Jurkat, Clone E6-1 (cell line): ENCODE results near the gene TWF2.

Experiments
- DNase-seq: peaks from one replicate; pipeline ENCODE4 v3.0.0-alpha.2; 2011; ENCODE audit warnings: low read depth, low spot score
- H3K4me3 ChIP-seq: 2 replicates; pipeline ENCODE4 v1.5.1; 2011; ENCODE audit warnings: mild to moderate bottlenecking, low read length, control low read depth, moderate library complexity

Gene TWF2

DNA sequence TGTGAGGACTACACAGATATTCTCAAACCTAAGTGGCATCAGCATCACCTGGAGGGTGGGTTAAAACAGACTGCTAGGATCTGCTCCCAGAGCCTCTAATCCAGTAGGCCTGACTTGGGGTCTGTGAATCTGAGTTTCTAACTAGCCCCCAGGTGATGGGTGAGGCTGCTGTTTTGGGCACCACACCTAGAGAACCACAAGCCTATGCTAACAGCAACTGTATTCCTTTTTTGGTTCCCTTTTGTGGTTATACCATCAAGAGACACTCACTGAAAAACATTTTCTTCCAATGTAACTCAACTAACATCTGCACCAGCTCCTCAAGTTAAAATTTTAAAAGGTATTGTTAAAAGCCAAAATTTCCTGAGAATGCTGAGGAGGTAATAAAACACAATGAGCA is 23.5 kb upstream of the TWF2 start:
- no peak for DNase-seq

DNA sequence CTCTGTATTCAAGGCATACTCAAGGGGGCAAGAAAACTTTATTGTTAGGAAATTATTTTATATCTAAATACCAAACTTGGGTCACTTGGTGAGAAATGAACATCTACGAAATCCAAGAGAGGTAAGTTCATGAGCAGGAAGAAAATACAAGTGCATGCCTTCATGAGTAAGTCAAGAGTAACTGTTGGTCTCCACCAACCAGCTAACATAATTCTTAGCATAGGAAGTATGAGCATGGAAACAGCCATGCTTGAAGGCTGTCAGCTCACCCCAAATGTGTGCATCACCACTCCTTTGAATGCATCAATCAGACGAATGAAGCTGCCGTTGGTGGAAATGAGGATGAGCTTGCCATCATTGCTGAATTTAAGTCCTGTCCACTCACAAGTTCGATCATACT is 20.5 kb upstream of the TWF2 start:
- DNase-seq: no peak
- no peak overlapping the region for H3K4me3 ChIP-seq

More for the DNA sequence above, 23.5 kb upstream of the TWF2 start:
- no peak overlapping the region for H3K4me3 ChIP-seq

DNA sequence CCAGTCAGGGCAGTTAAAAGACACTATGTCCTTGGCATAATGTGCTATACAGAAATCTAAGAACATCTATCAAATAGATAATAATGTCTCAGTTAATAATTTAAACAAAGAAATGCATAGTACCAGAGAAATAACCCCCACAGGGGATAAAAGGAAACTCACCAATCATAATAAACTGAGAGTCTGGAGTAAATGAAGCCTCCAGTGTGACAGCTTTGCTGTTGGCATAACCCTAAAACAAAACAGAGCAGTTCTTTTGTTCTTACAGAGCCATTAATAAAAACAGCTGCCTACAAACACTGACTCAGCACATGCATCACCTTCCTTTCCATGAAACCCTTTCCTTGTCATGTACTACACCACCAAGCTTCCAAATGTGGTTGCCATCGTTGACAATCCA is 20.1 kb upstream of the TWF2 start:
- H3K4me3 ChIP-seq: no peak overlapping the region
- DNase-seq: no peak

DNA sequence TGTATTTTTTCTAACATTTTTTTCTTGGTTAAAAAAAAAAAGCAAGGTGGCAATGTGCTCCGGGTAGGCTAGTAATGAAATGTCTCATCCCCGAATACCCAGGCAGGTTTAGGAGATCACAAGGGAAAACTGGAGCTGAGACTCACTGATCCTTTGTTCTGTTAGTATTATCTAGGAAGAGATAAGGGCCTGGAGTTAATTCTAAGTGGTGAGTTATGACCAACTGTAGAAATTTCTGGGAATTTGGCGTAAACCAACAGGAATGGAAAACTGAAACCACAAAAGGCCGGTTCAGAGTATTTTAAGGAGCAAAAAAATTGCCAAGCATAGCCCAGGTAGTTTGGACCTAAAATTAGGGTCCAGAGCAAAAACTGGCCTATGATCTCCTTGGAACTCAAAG is 19.0 kb upstream of the TWF2 start:
- DNase-seq: no peak
- H3K4me3 ChIP-seq: no peak overlapping the region

DNA sequence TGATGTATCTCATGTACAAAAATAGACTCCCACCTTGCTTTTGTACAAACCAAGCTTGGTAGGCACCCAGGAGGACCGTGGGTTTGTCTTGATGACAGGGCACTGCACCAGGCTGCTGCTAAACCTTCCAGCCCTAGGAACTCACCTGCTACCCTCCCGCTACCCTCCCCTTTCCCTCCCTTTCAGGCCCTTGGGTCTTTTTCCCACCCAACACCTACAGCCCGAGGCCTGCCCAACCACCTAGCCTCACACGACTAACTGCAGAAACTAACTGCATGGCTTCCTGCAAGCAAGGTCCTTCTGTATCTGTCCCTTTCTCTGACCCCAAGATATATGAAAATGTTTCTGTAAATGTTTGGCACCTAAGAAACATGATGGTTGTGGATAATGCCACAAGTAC is 17.7 kb upstream of the TWF2 start:
- DNase-seq: no peak
- no peak overlapping the region for H3K4me3 ChIP-seq

DNA sequence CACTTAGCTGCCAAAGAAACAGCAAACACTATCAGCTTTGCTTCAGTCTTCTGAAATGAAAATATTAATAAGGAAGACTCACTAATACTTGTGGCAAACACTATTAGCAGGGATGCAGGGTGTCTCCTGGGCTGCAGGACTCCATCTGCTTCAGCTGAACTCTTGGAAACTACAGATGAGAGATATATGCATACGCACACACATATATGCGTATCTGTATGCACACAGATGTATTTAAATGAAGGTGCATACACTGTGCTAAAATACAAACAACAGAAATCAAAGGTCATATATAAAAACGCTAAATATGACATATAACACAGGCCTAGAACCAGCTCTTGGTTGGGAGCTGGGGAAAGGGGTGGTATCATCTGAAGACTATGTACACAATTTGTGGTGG is 17.2 kb upstream of the TWF2 start:
- DNase-seq: no peak
- H3K4me3 ChIP-seq: no peak overlapping the region

DNA sequence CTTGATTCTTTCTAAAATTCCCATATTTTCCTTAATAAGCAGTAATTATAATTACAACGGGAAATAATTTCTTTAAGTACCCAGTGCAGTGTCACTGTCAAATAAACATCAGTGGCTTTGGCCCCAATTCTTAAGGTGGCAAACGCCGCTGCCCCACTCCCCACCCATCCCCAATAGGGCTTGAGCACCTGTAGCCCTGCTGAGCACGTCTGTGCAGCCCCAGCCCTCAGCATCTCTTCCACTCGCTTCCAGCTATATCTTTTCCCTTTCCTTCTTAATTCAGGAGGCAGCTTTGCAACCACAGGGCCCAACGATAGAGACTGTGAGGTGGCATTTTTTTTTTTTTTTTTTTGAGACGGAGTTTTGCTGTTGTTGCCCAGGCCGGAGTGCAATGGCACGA is 15.7 kb upstream of the TWF2 start:
- no peak overlapping the region for H3K4me3 ChIP-seq
- DNase-seq: no peak

DNA sequence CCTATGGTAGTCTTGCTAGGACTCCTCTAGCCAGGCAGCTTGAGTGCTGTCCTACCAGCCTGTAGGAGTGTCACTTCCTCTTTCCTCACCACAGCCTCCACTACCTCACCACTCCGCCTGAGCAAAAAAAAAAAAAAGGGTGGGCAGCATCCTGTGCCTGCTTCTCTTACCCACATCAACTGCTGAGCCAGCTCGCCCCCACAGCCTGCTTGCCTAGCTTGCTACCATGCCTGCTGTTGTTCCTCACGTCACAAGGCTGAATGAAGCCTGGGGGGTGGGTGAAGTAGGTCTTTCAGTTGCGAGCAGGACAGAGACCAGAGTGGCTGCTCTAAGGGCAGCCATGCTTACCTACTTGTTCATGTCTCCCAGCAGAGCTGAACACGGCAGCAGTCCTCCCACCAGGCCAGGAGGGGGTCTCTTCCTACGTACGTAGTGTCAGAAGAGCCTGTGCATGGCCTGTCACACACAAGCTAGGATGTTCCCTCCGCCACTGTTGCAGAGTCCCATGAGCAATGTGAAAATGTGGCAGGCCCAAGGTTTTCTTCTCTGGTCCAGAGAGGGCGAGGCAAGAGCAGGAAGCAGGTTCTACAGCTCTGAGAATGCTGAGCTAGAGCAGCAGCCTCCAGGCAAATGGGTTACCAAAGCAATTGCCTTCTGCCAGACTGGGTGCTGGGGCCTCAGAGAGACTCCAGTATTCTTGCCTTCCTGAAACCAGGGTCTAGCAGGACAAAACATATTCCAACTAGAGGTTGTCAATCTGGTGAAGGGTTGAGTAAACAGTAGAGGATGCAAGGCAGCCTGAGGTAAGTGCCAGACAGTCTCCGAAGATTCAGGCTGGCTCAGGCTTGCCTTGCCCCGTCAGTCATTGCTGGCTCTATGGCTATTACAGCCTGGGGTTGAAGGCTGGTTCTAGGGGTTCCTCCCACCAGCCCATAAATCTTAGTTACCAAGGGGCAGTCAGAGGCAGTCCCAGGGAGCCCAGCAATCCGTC is 14.7 kb upstream of the TWF2 start:
- peak overlapping the region; percentile 27 for H3K4me3 ChIP-seq
- peak; percentile 96 for DNase-seq

DNA sequence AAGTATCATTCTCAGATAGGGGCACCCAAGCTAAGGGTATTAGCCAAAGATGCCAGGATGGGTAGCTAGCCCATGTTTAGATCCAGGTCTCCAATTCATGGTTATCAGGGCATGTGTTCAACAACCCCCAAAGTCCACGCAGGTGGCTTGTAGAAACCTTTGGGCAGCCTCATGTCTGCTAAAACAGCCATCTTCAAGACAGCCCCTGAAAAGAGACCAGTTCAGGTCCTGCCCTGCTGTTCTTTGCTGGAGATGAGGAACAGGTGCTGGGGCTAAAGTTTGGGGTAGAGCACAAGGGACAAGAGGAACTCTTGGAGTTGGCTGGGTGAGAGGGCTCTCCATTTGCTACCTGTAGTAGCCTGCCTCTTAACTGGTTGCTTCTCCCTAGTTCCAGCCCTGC is 11.2 kb upstream of the TWF2 start:
- H3K4me3 ChIP-seq: no peak overlapping the region
- DNase-seq: no peak

DNA sequence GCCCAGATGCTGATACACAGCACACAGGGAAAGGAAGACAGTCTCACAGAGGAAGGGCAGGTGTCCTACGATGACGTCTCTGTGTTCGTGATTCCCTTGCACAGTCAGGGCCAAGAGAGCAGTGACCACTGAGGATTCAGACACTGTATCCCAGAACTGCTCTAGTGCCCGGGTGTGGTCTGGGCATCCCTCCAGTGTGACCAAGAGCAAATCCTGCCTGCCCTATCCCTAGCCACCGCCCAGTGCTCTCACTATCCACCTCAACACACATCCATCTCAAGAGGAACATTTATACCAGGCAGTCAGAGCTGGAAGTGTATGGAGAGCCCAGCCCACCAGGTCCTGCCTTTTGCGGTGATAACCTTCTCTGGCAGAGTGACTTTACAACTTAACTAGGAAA is 10.7 kb upstream of the TWF2 start:
- no peak for DNase-seq

DNA sequence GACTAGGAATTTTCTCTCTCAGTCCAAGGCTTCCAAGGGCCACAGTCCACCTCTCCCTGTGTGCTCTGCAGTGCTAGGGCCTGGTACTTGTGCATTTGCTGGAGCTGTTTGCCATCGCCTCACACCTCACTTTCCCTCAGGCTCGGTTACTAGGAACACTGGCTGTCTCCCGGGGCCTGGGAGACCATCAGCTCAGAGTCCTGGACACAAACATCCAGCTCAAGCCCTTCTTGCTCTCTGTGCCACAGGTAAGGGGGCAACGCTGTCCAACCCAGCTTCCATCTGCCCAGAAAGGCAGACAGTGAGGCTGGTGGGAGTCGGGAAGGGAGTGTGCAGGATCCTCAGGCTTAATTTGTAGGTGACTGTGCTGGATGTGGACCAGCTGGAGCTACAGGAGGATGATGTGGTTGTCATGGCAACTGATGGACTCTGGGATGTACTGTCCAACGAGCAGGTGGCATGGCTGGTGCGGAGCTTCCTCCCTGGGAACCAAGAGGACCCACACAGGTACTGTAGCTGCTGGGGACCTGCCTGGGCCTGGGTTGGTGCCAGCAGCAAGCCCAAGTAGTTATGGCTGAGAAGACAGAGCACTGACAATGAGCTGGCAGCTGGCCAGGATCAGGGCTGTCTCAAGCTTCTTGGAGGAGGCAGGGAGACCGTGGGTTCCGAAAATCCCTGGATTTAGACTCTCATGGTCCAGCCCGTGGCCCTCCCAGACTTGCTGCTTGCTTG is 10.0 kb upstream of the TWF2 start:
- no peak overlapping the region for H3K4me3 ChIP-seq
- DNase-seq: no peak

More for the DNA sequence above, 10.7 kb upstream of the TWF2 start:
- no peak overlapping the region for H3K4me3 ChIP-seq

DNA sequence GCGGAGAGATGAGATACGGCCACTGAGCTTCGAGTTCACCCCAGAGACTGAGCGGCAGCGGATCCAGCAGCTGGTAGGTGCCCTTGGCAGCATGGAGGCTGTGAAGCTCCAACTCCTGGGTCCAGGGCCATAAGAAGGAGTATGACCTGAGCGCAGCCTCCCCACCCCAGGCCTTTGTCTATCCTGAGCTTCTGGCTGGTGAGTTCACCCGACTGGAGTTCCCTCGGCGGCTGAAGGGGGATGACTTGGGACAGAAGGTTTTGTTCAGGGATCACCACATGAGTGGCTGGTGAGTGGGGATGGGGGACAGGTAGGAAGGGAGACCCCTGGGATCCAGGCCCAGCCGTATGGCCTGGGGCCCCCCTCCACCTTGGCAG is 9.2 kb upstream of the TWF2 start:
- no peak for DNase-seq
- no peak overlapping the region for H3K4me3 ChIP-seq

DNA sequence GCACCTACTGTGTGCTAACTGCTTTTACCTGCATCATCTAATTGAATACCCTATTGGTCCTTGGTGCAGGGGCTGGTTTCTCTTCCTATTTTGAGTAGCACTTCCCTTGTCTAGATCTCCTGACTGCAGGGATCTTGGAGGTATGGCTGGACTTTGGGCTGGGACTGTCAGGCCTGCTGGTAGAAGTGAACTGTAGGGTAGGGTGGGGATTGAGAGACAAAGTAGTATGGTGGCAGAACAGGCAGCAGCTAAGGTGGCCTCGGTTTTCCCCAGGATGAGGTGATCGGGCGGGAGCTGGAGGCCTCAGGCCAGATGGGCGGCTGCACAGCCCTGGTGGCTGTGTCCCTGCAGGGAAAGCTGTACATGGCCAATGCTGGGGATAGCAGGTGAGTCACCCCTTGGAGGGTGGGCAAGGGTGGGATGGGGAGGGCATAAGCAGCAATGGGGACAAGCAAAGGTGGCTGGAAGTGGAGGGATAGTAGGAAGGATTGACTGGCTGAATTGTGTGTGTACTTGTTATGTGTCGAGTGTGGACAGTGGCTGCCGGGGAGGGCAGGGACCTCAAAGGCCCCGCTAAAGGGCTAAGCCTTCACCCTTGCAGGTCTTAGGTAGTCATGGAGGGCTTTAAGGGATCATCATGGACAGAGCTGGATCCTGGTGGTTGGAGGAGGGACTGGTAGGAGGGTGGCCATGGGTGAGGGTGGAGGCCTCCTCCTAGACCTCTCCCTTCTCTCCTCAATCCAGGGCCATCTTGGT is 8.6 kb upstream of the TWF2 start:
- no peak overlapping the region for H3K4me3 ChIP-seq
- DNase-seq: no peak

DNA sequence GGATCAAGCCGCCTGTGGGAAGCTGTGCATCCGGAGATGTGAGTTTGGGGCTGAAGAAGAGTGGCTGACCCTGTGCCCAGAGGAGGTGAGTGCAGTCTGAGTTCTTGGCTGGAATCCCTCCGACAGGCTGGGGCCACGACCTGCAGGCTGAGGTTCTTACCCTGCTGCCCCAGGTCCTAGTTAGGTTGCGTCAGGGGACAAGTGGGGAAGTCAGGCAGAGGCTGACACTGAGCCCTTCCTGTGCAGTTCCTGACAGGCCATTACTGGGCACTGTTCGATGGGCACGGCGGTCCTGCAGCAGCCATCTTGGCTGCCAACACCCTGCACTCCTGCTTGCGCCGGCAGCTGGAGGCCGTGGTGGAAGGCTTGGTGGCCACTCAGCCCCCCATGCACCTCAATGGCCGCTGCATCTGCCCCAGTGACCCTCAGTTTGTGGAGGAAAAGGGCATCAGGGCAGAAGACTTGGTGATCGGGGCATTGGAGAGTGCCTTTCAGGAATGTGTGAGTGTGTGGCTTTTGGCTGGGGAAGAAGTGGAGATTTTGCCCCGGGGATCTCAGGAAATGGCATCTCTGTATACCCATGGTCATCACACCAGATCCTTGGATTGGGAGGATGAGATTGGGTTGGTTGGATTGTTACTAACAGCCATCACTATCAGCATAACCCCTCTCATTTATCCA is 7.9 kb upstream of the TWF2 start:
- DNase-seq: no peak
- peak overlapping the region; percentile 61; the same call in 1 of the 2 replicates for H3K4me3 ChIP-seq

DNA sequence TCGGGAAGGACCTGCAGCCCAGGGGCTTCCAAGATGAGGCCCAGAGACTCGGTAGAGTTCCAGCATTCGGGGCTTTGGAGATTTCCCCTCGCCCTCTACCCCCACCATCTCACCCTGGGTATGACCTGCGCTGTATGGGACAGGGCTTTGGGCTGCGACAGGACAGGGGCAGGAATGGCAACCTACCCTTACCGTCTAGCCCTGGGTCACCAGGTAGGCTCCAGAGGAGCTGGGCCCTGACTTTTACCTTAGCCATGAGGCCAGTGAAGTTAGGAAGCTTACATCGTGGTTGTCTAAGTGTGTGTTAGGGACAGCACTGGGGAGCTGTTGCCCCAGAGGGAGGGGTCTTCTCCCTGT is 7.3 kb upstream of the TWF2 start:
- H3K4me3 ChIP-seq: peak overlapping the region; percentile 61
- DNase-seq: no peak

DNA sequence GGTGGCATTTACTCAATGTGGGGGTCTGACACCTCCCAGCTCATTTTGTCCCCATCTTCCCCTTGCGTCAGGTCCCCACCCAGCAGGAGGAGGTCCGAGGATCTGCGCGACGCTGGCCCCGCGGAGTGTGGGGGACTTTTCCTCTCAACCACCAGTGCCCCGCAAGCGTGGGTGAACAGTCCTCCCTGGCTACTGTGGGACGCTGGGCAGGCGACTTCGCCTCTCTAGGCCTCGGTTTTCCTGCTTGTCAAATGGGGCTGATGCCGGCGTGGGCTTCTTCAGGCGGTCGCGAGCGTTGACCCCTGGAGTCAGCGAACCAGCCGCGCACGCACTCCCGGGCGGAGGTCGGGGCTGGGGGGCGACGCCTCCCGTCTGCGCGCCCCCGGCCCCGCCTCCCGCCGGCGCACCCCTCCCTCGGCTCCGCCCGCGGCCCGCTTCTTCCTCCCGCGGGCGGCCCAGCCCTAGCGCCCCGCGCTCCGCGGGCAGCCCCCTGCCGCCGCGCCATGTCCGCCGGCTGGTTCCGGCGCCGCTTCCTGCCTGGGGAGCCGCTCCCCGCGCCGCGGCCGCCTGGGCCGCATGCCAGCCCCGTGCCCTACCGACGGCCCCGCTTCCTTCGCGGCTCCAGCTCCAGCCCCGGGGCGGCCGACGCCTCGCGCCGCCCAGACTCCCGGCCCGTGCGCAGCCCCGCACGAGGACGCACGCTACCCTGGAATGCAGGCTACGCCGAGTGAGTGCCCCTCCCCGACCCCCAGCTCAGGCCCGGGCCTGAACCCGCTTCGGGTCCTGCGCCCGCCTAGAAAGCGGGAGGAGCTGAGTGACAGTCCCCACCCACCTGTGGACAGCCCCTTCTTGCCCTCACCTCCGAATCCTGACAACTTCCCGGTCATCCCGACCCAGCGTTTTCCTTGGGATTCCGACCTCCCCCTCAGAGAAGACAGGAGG is 6.6 kb upstream of the TWF2 start, which contains the start of gene PPM1M:
Gene PPM1M, plus strand, starts transcription at position 438 of the 942 bp plus-strand sequence. Its CDS starts 66 bp downstream, at position 504.
- no peak for DNase-seq
- H3K4me3 ChIP-seq: peak within 1 kb of the TSS; percentile 61

DNA sequence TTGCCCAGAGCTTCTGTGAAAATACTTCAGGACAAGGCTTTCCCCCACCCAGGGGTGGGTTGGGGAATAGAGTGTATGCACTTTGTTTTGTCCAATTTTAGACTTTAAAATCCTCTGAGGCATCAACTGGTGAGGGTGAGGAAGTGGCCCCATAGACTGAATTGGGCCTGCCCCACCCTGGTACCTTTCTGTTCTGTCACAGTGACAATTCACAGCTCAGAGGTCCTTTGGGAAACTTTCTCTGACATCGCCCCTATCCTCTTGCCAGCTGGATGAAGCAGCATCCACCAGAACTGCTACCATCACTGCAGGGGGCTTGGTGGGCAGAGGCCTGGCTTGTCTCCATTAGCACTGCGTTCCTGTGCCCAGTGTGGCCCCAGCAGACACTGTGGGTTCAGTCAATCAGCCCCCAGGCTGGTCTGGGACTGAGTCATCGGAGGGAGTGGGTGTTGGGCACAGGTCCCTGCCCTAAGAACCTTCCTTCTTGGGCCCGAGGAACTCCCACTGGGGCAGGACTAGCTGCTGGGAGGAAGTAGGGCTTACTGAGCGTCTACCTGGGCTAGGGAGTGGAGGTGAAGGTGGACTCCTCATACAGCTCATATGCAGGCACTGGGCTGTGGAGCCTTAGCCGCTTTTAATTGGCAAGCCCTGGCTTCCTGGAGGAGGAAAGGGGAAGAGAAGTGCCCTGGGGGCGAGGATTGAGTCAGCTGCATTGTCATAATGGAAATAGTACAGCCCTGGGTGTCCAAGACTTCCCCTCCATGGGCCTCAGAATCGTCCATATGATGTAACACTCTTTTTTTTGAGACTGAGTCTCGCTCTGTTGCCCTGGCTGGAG is 5.1 kb upstream of the TWF2 start:
- no peak for DNase-seq
- H3K4me3 ChIP-seq: no peak overlapping the region
